Activated T-cell treated with anti-CD3 and anti-CD28 coated beads for 4 hours (primary cell): ENCODE data around the gene KRTAP4-1.
"Not testable (repeated sequence)": the region's sequence is repeated elsewhere in the genome, so short reads cannot be mapped to it uniquely, and the experiment has no call there.

Experiments used
- DNase-seq: peaks from one replicate; pipeline ENCODE4 v3.0.0-alpha.2; 2020

The KRTAP4-1 gene

GRCh38 chr17:41184480-41184961 lies at the start of gene KRTAP4-1:
Gene KRTAP4-1 (minus strand): TSS chr17:41184911. CDS start chr17:41184854, 57 bp downstream.
- DNase-seq = no peak

- DNase-seq = not testable (repeated sequence)
Observed at GRCh38 chr17:41232399-41233105, 47.8 kb upstream of the KRTAP4-1 start, which contains the start of gene KRTAP9-3. Gene KRTAP9-3 (plus strand): TSS chr17:41232449. CDS start chr17:41232502, 53 bp downstream.

- DNase-seq = no peak
Observed at GRCh38 chr17:41231731-41232130, 47.0 kb upstream of the KRTAP4-1 start.

- no peak for DNase-seq
Observed at GRCh38 chr17:41230094-41230493, 45.4 kb upstream of the KRTAP4-1 start.

GRCh38 chr17:41226598-41227095 lies 41.9 kb upstream of the KRTAP4-1 start, which contains the start of gene KRTAP9-2:
Gene KRTAP9-2 (plus strand): TSS chr17:41226648. CDS start chr17:41226655, 7 bp downstream.
- DNase-seq = not testable (repeated sequence)

- DNase-seq = no peak
Observed at GRCh38 chr17:41226051-41226450, 41.3 kb upstream of the KRTAP4-1 start.

GRCh38 chr17:41223821-41224220 lies 39.1 kb upstream of the KRTAP4-1 start:
- DNase-seq = no peak

GRCh38 chr17:41215681-41216080 lies 31.0 kb upstream of the KRTAP4-1 start:
- no peak for DNase-seq

- no peak for DNase-seq
Observed at GRCh38 chr17:41212524-41213169, 27.9 kb upstream of the KRTAP4-1 start.

- DNase-seq = no peak
Observed at GRCh38 chr17:41211845-41212466, 27.2 kb upstream of the KRTAP4-1 start.

GRCh38 chr17:41199421-41200078 lies 14.8 kb upstream of the KRTAP4-1 start:
- no peak for DNase-seq

GRCh38 chr17:41196068-41196467 lies 11.4 kb upstream of the KRTAP4-1 start:
- no peak for DNase-seq

GRCh38 chr17:41190328-41190727 lies 5.6 kb upstream of the KRTAP4-1 start:
- no peak for DNase-seq

- DNase-seq = not testable (repeated sequence)
Observed at GRCh38 chr17:41189837-41190318, 5.2 kb upstream of the KRTAP4-1 start, which contains the start of gene KRTAP9-1. Gene KRTAP9-1 (plus strand): TSS chr17:41189887. CDS start chr17:41189887, 0 bp downstream.

GRCh38 chr17:41186872-41187271 lies 2.2 kb upstream of the KRTAP4-1 start:
- no peak for DNase-seq

GRCh38 chr17:41185001-41185400 lies 290 bp upstream of the KRTAP4-1 start:
- DNase-seq = no peak

- DNase-seq = no peak
Observed at GRCh38 chr17:41178843-41179616, 5.7 kb downstream of the KRTAP4-1 start.

- DNase-seq = no peak
Observed at GRCh38 chr17:41178341-41178740, 6.4 kb downstream of the KRTAP4-1 start.

- no peak for DNase-seq
Observed at GRCh38 chr17:41177727-41178271, 6.9 kb downstream of the KRTAP4-1 start, which contains the start of gene KRTAP4-2. Gene KRTAP4-2 (minus strand): TSS chr17:41178221. CDS start chr17:41178164, 57 bp downstream.

GRCh38 chr17:41176744-41177387 lies 7.8 kb downstream of the KRTAP4-1 start:
- no peak for DNase-seq

- DNase-seq = no peak
Observed at GRCh38 chr17:41171886-41172285, 12.8 kb downstream of the KRTAP4-1 start.
